Hematopoietic multipotent progenitor cell treated with erythropoietin and hydrocortisone succinate and interleukin-3 and kit ligand, for 4 days (in vitro differentiated cells): ENCODE results near the gene RBM17.
"Not testable (repeated sequence)": the region's sequence is repeated elsewhere in the genome, so short reads cannot be mapped to it uniquely, and the experiment has no call there.

Experiments used
- DNase-seq: peaks from one replicate; pipeline ENCODE4 v3.0.0-alpha.2; 2015

The RBM17 gene

DNA sequence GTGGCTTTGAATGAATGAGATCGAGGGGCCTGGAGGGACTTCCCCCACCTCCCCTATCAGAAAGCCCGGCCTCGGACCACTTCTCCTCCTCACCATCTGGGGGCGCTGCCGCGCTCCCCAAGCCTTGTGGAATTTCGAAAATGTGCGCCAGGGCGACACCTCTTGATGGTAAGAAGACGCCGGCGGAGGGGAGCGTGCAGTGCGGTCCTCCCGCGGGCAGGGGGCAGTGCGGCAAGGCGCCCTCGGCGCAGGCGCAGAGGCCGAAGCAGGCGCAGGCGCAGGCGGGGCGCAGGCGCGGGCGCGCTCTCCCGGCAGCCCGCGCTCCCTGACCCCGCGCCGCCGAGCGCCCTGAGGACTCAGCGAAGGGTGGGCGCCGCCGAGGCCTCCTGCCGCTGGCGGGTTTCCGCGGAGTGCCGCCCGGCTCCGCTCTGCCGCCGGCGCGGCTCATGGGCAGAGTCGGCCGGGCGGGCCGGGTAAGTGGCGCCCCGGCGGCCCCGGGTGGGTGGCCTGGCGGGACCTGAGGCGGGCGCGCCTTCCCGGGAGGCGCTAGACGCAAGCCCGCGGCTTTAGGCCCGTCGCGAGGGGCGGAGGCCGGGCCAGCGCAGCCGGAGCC is at the start of gene RBM17:
RBM17 (plus strand) TSS at position 314 of the 613 bp plus-strand sequence. CDS start 8,032 bp downstream, outside the sequence.
- DNase-seq = peak; percentile 98

GRCh38 chr10:6039711-6040110 is 49.1 kb upstream of the RBM17 start:
- DNase-seq = no peak

GRCh38 chr10:6040205-6040604 is 48.6 kb upstream of the RBM17 start:
- no peak for DNase-seq

DNA sequence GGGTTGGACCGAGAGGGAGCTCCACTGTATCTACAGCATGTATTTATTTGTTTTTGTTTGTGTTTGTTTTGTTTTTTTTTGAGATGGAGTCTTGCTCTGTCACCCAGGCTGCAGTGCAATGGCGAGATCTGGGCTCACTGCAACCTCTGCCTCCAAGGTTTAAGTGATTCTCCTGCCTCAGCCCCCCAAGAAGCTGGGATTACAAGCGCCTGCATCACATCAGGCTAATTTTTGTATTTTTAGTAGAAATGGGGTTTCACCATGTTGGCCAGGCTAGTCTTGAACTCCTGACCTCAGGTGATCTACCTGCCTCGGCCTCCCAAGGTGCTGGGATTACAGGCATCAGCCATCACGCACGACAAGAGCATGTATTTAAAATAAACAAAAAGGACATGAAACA is 45.5 kb upstream of the RBM17 start:
- DNase-seq = not testable (repeated sequence)

- DNase-seq = no peak
These were observed 44.8 kb upstream of the RBM17 start for GRCh38 chr10:6044060-6044459.

- DNase-seq = no peak
These were observed 44.0 kb upstream of the RBM17 start for GRCh38 chr10:6044751-6045313.

- DNase-seq = peak; percentile 90
These were observed 43.5 kb upstream of the RBM17 start for GRCh38 chr10:6045314-6045848.

- DNase-seq = no peak
These were observed 42.7 kb upstream of the RBM17 start for GRCh38 chr10:6045878-6046772.

GRCh38 chr10:6046773-6047611 is 41.8 kb upstream of the RBM17 start:
- no peak for DNase-seq

- no peak for DNase-seq
These were observed 41.0 kb upstream of the RBM17 start for GRCh38 chr10:6047847-6048246.

GRCh38 chr10:6048281-6049030 is 40.4 kb upstream of the RBM17 start:
- no peak for DNase-seq

GRCh38 chr10:6049031-6049400 is 39.8 kb upstream of the RBM17 start:
- no peak for DNase-seq

DNA sequence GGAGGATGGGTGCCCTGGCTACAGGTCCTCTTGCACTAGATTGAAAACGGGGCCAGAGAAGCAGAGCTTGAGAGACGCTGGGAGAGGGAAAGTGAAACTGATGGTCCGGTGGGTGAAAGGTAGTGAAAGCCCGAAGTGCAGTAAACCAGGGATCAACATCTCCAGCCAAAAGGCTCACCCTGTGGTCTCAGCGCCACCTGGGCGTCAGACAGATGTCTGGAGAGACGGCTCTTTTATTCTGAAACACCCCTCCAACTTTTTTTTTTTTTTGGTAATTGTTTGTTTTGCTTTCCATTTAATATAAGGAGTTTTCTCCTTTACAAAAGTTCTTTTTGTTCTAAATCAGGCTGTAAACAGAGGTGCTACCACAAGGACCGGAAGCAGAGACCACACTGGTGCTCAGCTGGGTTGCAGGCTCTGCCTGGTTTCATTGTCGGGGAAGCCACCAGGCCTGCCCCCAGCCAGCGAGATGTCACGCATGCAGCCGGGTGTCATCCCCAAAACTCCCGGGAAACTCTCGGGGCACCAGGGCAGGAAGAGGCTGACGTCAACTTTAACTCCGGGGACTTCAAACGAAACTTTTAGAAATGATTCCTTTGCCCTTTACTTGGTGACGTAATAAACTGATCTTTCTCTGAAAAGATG is 37.9 kb upstream of the RBM17 start:
- DNase-seq = peak; percentile 83

DNA sequence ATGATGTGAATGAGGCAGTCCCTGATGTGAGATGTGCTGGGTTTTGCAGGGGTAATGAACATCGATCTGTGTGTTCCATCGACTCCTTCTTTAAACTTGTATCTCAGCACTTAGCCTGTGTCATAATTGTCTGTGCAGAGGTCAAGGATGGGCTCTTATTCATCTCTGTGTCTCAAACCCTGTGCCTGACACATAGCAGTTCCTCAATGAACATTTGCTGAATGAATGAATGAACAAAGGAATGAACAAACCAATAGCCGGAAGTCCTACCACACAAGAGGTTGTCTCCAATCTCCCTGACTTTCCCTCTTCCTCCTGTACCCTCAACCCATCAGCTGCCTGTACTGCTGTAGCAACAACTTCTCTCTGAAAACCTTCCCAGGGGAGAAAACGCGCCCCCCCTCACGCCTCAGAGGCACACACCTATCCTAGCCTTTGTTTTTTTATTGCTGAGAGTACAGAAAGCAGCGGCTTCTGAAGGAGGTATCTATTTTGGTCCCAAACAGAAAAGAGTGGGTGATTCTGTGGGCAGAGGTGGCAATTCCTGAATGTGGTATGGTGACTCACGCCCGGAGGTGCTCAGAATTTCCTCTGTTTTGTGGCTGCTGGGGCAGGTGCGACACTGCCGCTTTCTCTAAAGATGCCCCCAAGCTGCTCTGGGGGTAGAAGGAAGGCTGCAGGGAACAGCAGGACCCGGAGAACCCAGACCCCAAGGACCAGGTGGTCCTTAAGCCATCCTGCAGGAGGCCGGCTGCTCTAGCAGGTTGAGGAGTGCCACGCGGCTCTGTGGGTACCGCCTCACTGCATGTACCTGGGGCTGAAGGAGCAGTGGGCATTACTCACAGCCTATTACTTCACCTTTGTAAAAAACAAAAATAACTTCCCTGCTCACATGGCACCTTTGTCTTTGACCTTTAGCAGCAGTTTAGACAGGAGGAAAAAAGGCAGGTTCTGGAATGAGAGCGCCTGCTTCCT is 36.3 kb upstream of the RBM17 start:
- peak; percentile 16 for DNase-seq

GRCh38 chr10:6053303-6053702 is 35.5 kb upstream of the RBM17 start:
- DNase-seq = no peak

GRCh38 chr10:6053816-6054631 is 34.8 kb upstream of the RBM17 start:
- peak; percentile 54 for DNase-seq

- no peak for DNase-seq
These were observed 34.0 kb upstream of the RBM17 start for GRCh38 chr10:6054884-6055283.

DNA sequence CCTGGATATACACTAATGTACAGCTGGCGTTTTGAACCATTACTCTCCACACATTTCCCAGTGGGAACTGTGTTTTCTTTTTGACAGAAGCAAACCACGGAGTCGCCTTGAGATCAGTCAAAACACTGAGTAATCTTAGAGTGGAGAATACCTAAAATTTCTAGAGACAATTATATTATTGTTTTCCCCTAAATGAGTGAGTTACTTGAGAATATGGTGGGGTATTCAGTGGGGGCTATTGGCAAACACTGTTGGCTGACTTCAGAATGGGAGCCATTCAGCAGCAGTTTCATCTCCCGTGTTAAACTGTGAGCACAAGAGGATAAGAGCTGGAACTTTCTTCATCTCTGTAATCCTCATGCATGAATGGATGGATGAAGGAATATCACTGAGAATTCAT is 32.9 kb upstream of the RBM17 start:
- no peak for DNase-seq

- DNase-seq = no peak
These were observed 32.3 kb upstream of the RBM17 start for GRCh38 chr10:6056411-6057135.
